OCI-LY7 (cell line): Measurements from ENCODE around the gene ZNF516. TPM values are rescaled to one million over a fixed set of nuclear protein-coding genes. Genes with fewer than 3 reads are reported as not detected.

ENCODE experiments used
- BruUV-seq: library from RNA; stranded (reverse); fragments of 400-500 nt; replicated peaks from 2 replicates; lab custom pipeline; 2021; lab: Mats Ljungman, UMichigan
- CTCF ChIA-PET: fragments of 300-600 bp; sonication (Branson Sonifier 250); formaldehyde crosslinking; loops from one replicate; lab custom pipeline; 2022; ENCODE audit warnings: antibody characterized with exemption; ENCODE audit not compliant: unreplicated experiment; lab: Charles Lee
- POLR2A ChIA-PET: fragments of 300-600 bp; sonication (Branson Sonifier 250); formaldehyde crosslinking; loops from one replicate; lab custom pipeline; 2022; ENCODE audit warnings: antibody characterized with exemption; lab: Charles Lee
- DNase-seq: peaks from one replicate; pipeline ENCODE4 v3.0.0-alpha.2; 2015; ENCODE audit warnings: low spot score
- H2AFZ ChIP-seq: fragments of 200-600 bp; sonication (generic), shearing (Covaris generic); 2 replicates; pipeline ENCODE4 v1.6.1; 2014; ENCODE audit warnings: mild to moderate bottlenecking, antibody characterized with exemption, low read length, moderate library complexity
- H3K27ac ChIP-seq: fragments of 200-600 bp; sonication (generic); 2 replicates; pipeline ENCODE4 v1.5.1; 2014; ENCODE audit warnings: mixed run types, low read depth, mild to moderate bottlenecking, moderate library complexity, low read length, inconsistent platforms; ENCODE audit not compliant: poor library complexity, severe bottlenecking
- H3K36me3 ChIP-seq: fragments of 200-600 bp; sonication (generic); 2 replicates; pipeline ENCODE4 v1.6.1; 2014; ENCODE audit warnings: mild to moderate bottlenecking, antibody characterized with exemption, low read length, moderate library complexity, mixed read lengths; ENCODE audit not compliant: insufficient read depth
- H3K4me1 ChIP-seq: fragments of 200-600 bp; sonication (generic); 2 replicates; pipeline ENCODE4 v1.5.1; 2014; ENCODE audit warnings: mild to moderate bottlenecking, low read length; ENCODE audit not compliant: insufficient read depth, poor library complexity, severe bottlenecking
- H3K4me2 ChIP-seq: fragments of 200-600 bp; sonication (generic); 2 replicates; pipeline ENCODE4 v1.6.1; 2014; ENCODE audit warnings: mild to moderate bottlenecking, low read length
- H3K4me3 ChIP-seq: fragments of 200-600 bp; sonication (generic); 2 replicates; pipeline ENCODE4 v1.5.1; 2014; ENCODE audit warnings: mild to moderate bottlenecking, low read depth, low read length; ENCODE audit not compliant: poor library complexity, severe bottlenecking
- H3K79me2 ChIP-seq: fragments of 200-600 bp; sonication (generic); 2 replicates; pipeline ENCODE4 v1.6.1; 2016; ENCODE audit warnings: low read depth, mild to moderate bottlenecking, low read length, moderate library complexity, mixed read lengths; ENCODE audit not compliant: insufficient read depth
- H3K9me2 ChIP-seq: fragments of 200-600 bp; sonication (generic); 2 replicates; pipeline ENCODE4 v1.6.1; 2016; ENCODE audit warnings: mild to moderate bottlenecking, low read length, mixed read lengths; ENCODE audit not compliant: insufficient read depth
- H3K9me3 ChIP-seq: fragments of 200-600 bp; sonication (generic); 2 replicates; pipeline ENCODE4 v1.6.1; 2014; ENCODE audit warnings: mild to moderate bottlenecking, mixed run types, low read length, mixed read lengths
- H4K20me1 ChIP-seq: fragments of 200-600 bp; sonication (generic); 2 replicates; pipeline ENCODE4 v1.6.1; 2014; ENCODE audit warnings: mild to moderate bottlenecking, antibody characterized with exemption, low read length, moderate library complexity, mixed read lengths; ENCODE audit not compliant: insufficient read depth
- EZH2phosphoT487 ChIP-seq: fragments of 200-600 bp; sonication (generic); IDR thresholded peaks from 2 replicates; pipeline ENCODE4 v1.6.1; 2018; ENCODE audit warnings: low read depth, borderline replicate concordance, mild to moderate bottlenecking, mixed run types, antibody characterized with exemption, low read length, moderate library complexity, mixed read lengths
- intact Hi-C: fragments of 100-400 bp; cut with micrococcal nuclease; formaldehyde crosslinking; loops from one replicate; pipeline ENCODE4 v1.10.0; 2022; ENCODE audit not compliant: unreplicated experiment
- total RNA-seq, 2 experiments: library from RNA; depleted of rRNA in 1 of 2; stranded (reverse); fragments of >200 nt in 1 of 2; shearing (Covaris generic) in 1 of 2; gene quantifications; 2 replicates each; pipeline ENCODE4 v1.2.3, GENCODE V29; 2014 to 2022
- TF ChIP-seq, protein P1 (sequence below): fragments of 200-600 bp; sonication (generic); conservative IDR thresholded peaks from 2 replicates; pipeline ENCODE4 v1.5.1; 2014; ENCODE audit warnings: mild to moderate bottlenecking, antibody characterized with exemption, low read length, moderate library complexity, mixed read lengths

ZNF516 gene
- total RNA-seq, 2 experiments from 2014 or later, result 16.2 to 32.3 TPM

DNA sequence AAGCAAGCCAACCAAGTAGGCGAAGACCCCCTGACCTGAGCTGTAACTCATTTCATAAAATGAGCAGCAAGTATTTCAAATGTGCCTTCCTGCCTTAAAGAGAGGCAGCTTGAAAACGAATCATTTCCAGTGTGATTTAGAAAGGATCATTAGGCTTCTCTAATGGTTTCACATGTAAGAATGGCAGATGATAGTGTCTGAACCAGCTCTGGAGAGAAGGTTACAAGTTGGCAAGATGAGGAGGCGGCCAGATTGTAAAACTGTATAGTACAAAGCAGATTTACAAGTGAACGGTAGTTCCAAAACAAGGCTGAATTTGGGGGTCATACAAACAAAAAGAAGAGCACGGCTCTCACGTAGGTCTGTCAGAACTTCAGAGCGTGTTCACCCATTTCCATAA, 132.4 kb downstream of the ZNF516 start:
- BruUV-seq, result no TSS peak
- ChIA-PET POLR2A (no interaction called here), CTCF (no interaction called here)

DNA sequence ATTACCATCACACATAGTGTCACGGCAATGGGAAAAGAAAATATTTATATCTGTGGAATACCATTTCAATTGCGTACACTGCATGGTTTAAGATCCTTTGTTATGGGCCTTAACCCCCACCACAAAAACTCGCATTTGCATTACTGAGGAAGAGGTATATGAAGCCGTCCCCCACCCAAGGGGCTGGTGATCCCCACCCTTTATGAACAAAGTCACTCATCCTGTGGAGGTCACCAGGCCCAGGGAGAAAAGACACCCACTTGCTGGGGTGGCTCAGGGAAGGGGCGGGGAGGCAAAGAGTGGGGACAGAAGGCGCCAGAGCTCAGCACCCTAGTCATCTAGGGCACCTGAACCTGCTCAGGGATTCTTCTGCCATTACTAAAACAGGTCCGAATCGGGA, 133.8 kb downstream of the ZNF516 start:
- Histone ChIP-seq H3K4me3 (no peak overlapping the region), H2AFZ (no peak overlapping the region), H3K79me2 (no peaks in the 10 kb centered on the region), H3K9me3 (no peaks in the 10 kb centered on the region), H4K20me1 (no peaks in the 10 kb centered on the region), H3K27ac (no peak overlapping the region), H3K4me1 (no peaks in the 10 kb centered on the region), H3K9me2 (no peaks in the 10 kb centered on the region), H3K4me2 (no peak overlapping the region), H3K36me3 (peaks cover 15% of the 10 kb centered on the region)
- no TSS peak for BruUV-seq
- CTCF ChIA-PET, result no interaction called here
- TF ChIP-seq EZH2phosphoT487, result no peak
- TF ChIP-seq, protein P1, sequence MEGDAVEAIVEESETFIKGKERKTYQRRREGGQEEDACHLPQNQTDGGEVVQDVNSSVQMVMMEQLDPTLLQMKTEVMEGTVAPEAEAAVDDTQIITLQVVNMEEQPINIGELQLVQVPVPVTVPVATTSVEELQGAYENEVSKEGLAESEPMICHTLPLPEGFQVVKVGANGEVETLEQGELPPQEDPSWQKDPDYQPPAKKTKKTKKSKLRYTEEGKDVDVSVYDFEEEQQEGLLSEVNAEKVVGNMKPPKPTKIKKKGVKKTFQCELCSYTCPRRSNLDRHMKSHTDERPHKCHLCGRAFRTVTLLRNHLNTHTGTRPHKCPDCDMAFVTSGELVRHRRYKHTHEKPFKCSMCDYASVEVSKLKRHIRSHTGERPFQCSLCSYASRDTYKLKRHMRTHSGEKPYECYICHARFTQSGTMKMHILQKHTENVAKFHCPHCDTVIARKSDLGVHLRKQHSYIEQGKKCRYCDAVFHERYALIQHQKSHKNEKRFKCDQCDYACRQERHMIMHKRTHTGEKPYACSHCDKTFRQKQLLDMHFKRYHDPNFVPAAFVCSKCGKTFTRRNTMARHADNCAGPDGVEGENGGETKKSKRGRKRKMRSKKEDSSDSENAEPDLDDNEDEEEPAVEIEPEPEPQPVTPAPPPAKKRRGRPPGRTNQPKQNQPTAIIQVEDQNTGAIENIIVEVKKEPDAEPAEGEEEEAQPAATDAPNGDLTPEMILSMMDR, result no peak
- intact Hi-C loops, result no loop called here
- POLR2A ChIA-PET, result no interaction called here
- no peak for DNase-seq

More for the DNA sequence above, 132.4 kb downstream of the ZNF516 start:
- DNase-seq, result no peak
- no peak overlapping the region for H2AFZ ChIP-seq
- no peaks in the 10 kb centered on the region for H3K4me1 ChIP-seq
- no peaks in the 10 kb centered on the region for H3K79me2 ChIP-seq
- no peaks in the 10 kb centered on the region for H3K9me2 ChIP-seq
- no peak overlapping the region for H3K4me2 ChIP-seq
- H3K27ac ChIP-seq, result no peak overlapping the region
- H4K20me1 ChIP-seq, result no peaks in the 10 kb centered on the region
- peaks cover 21% of the 10 kb centered on the region for H3K36me3 ChIP-seq
- TF ChIP-seq, protein P1, result no peak
- TF ChIP-seq EZH2phosphoT487, result no peak
- no peaks in the 10 kb centered on the region for H3K9me3 ChIP-seq
- intact Hi-C loops, result no loop called here
- no peak overlapping the region for H3K4me3 ChIP-seq

DNA sequence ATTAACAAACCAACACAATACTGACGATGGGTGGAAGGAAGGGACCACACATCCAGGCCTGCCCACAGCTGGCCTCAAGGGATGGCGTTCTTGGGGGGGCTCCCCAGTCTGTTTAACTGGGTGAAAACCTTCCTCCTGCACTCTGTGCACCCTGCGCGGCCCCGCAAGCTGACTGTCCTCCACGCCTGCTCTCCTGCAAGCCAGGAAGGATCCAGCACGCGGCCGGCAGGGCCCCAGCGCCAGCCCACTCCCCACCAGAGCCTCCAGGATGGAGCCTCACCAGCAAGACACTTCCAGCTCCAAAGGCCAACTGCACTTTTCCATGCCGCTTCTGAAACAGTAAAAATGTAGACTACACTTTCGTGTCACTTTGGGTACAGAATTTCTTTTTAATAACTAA, 135.1 kb downstream of the ZNF516 start:
- CTCF ChIA-PET, result no interaction called here
- no TSS peak for BruUV-seq
- no peak overlapping the region for H3K4me3 ChIP-seq
- intact Hi-C loops, result no loop called here
- TF ChIP-seq, protein P1, result no peak
- TF ChIP-seq EZH2phosphoT487, result no peak
- H3K9me2 ChIP-seq, result no peaks in the 10 kb centered on the region
- POLR2A ChIA-PET, result no interaction called here
- peaks cover 15% of the 10 kb centered on the region for H3K36me3 ChIP-seq
- no peaks in the 10 kb centered on the region for H4K20me1 ChIP-seq
- H3K9me3 ChIP-seq, result no peaks in the 10 kb centered on the region
- no peak overlapping the region for H3K27ac ChIP-seq
- no peaks in the 10 kb centered on the region for H3K4me1 ChIP-seq
- H2AFZ ChIP-seq, result no peak overlapping the region
- H3K79me2 ChIP-seq, result no peaks in the 10 kb centered on the region
- H3K4me2 ChIP-seq, result no peak overlapping the region
- DNase-seq, result no peak
